Left ventricle myocardium inferior (tissue), 1 donor: ENCODE results near the gene FAM181A. TPM values are rescaled to one million over a fixed set of nuclear protein-coding genes. Genes with fewer than 3 reads are reported as not detected.

Source experiments
- DNase-seq: peaks from one replicate; pipeline ENCODE4 v3.0.0-alpha.2; 2020
- H3K27ac ChIP-seq: fragments of 200-600 bp; replicated peaks from 2 replicates; pipeline ENCODE4 v1.8.0; 2021
- H3K27me3 ChIP-seq: fragments of 200-600 bp; 2 replicates; pipeline ENCODE4 v1.8.0; 2021; ENCODE audit warnings: low read depth
- H3K36me3 ChIP-seq: fragments of 200-600 bp; 2 replicates; pipeline ENCODE4 v1.8.0; 2021
- H3K4me1 ChIP-seq: fragments of 200-600 bp; 2 replicates; pipeline ENCODE4 v1.8.0; 2021
- H3K4me3 ChIP-seq: fragments of 200-600 bp; 2 replicates; pipeline ENCODE4 v1.8.0; 2021; ENCODE audit warnings: mild to moderate bottlenecking, moderate library complexity
- H3K9me3 ChIP-seq: fragments of 200-600 bp; replicated peaks from 2 replicates; pipeline ENCODE4 v1.8.0; 2021
- CTCF ChIP-seq: fragments of 200-600 bp; IDR thresholded peaks from 2 replicates; pipeline ENCODE4 v1.8.0; 2021; ENCODE audit warnings: antibody characterized with exemption, mild to moderate bottlenecking, borderline replicate concordance
- intact Hi-C: fragments of 100-400 bp; cut with micrococcal nuclease; formaldehyde crosslinking; loops from one replicate; pipeline ENCODE4 v1.11.0; 2022
- total RNA-seq: library from RNA; stranded (reverse); fragmentation: NEBNext Ultra II Directional; extraction: Animal tissue kit (Norgen Biotek cat#: 25700); gene quantifications from one replicate; pipeline ENCODE4 v1.2.1, GENCODE V29; 2021
- donor health status: DM: no; HTN: yes; CAD: no; lungs with severe emphysema.

The FAM181A gene
- total RNA-seq, 1 donor from 2014 or later, result not detected

DNA sequence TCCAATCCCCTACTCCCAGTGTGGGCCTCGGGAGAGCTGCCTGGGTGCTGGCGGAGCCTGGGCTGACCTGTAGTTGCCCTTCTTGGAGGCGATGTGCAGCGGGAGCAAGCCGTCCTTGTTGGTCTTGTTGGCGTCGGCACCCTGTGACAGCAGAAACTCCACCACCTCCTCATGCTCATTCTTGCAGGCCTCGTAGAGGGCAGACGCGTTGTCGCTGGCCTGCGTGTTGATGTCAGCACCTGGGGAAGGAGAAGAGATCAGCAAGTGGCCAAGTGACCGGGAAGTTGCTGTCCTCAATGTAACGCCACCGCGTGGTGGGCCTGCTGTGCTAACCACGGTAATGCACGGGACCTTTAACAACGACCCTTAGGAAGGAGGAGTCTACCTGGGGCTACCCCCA is 20.1 kb downstream of the FAM181A start:
- Histone ChIP-seq H3K27ac (peak overlapping the region; percentile 70), H3K4me1 (peaks cover 54% of the 10 kb centered on the region), H3K36me3 (peaks cover 92% of the 10 kb centered on the region), H3K4me3 (no peak overlapping the region), H3K9me3 (no peaks in the 10 kb centered on the region), H3K27me3 (no peaks in the 10 kb centered on the region)
- TF ChIP-seq CTCF, result no peak
- peak; percentile 18 for DNase-seq
- intact Hi-C loops, result no loop called here

- Histone ChIP-seq H3K4me1 (peaks cover 69% of the 10 kb centered on the region), H3K4me3 (no peak overlapping the region), H3K27ac (no peak overlapping the region), H3K27me3 (no peaks in the 10 kb centered on the region), H3K9me3 (no peaks in the 10 kb centered on the region), H3K36me3 (peaks cover 97% of the 10 kb centered on the region)
- DNase-seq, result no peak
- intact Hi-C loops, result no loop called here
- no peak for TF ChIP-seq CTCF
Observed at GRCh38 chr14:93949511-93950075, 22.4 kb downstream of the FAM181A start.

DNA sequence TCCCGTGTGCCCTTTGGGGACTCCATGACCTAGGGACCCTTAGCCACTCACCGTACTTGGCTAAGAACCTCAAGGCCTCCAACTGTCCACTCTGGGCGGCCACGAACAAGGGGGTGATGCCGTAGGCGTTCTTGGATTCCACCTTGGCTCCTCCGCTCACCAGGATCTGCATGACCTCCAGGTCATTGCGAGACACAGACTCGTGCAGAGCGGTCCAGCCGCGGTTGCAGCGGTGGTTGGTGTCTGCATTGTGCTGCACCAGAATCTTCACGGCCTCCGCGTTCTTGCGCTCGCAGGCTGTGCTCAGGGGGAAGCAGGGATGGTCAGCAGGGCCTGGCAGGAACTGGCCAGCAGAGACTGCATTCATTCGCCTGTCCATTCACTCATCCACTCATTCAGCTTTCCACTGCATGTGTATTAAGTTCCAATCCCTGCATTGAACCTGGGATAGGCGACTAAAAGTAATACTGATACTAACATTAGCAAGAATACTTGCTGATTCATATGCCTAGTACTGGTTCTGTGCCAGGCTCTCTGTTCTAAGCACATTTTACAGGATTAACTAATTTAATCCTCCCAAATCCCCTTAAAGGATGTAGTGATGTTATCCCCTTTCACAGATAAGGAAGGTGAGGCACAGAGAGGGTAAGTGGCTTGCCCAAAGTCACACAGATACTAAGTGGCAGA is 23.9 kb downstream of the FAM181A start:
- H3K27ac ChIP-seq, result no peak overlapping the region
- H3K9me3 ChIP-seq, result no peaks in the 10 kb centered on the region
- DNase-seq, result no peak
- peaks cover 95% of the 10 kb centered on the region for H3K36me3 ChIP-seq
- H3K4me3 ChIP-seq, result no peak overlapping the region
- TF ChIP-seq CTCF, result no peak
- no peaks in the 10 kb centered on the region for H3K27me3 ChIP-seq
- intact Hi-C loops, result no loop called here
- peaks cover 69% of the 10 kb centered on the region for H3K4me1 ChIP-seq

- Histone ChIP-seq H3K36me3 (peaks cover 92% of the 10 kb centered on the region), H3K27me3 (no peaks in the 10 kb centered on the region), H3K4me1 (peaks cover 69% of the 10 kb centered on the region), H3K4me3 (no peak overlapping the region), H3K9me3 (no peaks in the 10 kb centered on the region), H3K27ac (peak overlapping the region; percentile 19)
- DNase-seq, result no peak
- TF ChIP-seq CTCF, result no peak
- intact Hi-C loops, result no loop called here
Observed at GRCh38 chr14:93951635-93952540, 24.7 kb downstream of the FAM181A start.

GRCh38 chr14:93952829-93953228 is 25.7 kb downstream of the FAM181A start:
- peaks cover 84% of the 10 kb centered on the region for H3K36me3 ChIP-seq

More at GRCh38 chr14:93952829-93953228, 25.7 kb downstream of the FAM181A start:
- Histone ChIP-seq H3K27me3 (no peaks in the 10 kb centered on the region), H3K4me1 (peaks cover 69% of the 10 kb centered on the region), H3K4me3 (no peak overlapping the region), H3K27ac (peak overlapping the region; percentile 19), H3K9me3 (no peaks in the 10 kb centered on the region)
- no peak for TF ChIP-seq CTCF
- DNase-seq, result no peak
- intact Hi-C loops, result no loop called here
